ENCODE results near the gene NPBWR2.

NPBWR2 gene, protein sequence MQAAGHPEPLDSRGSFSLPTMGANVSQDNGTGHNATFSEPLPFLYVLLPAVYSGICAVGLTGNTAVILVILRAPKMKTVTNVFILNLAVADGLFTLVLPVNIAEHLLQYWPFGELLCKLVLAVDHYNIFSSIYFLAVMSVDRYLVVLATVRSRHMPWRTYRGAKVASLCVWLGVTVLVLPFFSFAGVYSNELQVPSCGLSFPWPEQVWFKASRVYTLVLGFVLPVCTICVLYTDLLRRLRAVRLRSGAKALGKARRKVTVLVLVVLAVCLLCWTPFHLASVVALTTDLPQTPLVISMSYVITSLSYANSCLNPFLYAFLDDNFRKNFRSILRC

DNA sequence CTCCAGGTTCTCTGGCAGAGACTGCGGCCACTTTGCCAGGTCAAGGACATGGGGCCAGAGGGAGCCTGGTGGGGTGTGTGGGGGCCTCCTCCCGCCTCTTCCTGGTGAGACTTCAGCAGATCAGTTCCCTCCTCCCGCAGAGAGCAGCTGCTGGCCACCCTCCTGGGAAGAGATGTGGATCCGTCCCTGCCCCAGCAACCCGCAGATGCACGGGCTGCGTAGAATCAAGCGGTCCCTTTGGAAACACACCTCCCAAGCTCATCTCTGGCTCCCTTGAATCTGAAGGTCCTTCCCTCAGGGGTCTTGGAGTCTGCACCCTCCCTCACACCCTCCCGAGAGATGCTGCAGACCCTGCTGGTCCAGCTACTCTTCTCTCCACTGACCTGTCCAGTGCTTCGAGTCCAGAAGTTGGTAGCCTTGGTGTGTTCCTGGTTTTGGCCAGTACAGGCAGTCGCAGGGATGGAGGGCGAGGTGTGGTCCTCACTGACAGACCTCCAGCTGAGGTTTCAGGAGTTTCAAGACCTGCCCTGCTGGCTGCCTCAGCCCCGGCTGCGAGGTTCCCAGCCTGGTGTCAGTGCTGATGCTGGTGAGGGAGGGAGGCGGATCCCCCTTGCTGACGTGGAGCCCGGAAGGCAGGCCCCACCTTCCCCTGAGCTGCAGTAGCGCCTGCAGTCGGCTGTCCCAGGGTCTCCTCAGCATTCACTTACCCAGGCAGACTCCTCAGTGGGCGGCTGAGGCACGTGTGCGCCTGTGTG lies at the start of gene NPBWR2:
NPBWR2 (minus strand) TSS at position 585 of the 755 bp plus-strand sequence. CDS start 734 bp downstream, outside the sequence.
- no peak for DNase-seq (ENCODE audit: low read depth)

DNA sequence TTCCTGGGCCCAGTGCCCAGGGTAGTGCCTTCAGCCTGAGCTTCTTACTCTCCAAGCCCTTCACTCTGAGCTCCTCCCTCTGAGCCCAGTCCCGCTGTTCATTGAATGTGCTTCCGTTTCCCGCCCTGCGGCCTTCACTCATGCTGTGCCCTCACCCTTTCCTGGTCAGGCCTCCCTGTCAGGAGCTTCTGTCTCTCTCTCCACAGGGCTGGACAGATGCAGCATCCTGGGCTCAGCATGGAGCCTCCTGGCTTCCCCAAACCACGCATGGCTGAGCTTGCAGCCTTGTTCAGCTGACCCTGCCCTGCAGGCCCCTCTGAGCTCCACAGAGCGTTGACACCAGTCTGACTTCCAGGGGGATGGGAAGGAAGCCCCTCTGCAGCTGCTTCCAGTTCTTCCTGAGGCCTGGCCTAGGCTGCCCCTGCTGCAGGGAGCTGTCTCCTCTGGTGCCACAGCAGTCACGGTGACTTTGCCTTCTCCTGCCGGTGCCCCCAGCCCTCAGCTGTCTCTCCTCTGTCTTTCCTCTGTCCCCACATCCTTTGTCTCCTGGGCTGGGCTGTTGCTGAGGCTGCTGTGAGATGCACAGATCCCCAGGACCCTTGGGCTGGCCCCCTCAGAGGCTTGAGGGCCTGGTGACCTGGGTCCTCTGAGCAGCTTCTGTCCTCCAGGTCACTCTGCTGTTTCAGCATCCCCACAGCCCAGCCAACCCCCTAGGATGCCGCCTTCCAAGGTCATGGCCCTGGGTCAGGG lies 48.9 kb upstream of the NPBWR2 start:
- DNase-seq (ENCODE audit: low read depth) = no peak

DNA sequence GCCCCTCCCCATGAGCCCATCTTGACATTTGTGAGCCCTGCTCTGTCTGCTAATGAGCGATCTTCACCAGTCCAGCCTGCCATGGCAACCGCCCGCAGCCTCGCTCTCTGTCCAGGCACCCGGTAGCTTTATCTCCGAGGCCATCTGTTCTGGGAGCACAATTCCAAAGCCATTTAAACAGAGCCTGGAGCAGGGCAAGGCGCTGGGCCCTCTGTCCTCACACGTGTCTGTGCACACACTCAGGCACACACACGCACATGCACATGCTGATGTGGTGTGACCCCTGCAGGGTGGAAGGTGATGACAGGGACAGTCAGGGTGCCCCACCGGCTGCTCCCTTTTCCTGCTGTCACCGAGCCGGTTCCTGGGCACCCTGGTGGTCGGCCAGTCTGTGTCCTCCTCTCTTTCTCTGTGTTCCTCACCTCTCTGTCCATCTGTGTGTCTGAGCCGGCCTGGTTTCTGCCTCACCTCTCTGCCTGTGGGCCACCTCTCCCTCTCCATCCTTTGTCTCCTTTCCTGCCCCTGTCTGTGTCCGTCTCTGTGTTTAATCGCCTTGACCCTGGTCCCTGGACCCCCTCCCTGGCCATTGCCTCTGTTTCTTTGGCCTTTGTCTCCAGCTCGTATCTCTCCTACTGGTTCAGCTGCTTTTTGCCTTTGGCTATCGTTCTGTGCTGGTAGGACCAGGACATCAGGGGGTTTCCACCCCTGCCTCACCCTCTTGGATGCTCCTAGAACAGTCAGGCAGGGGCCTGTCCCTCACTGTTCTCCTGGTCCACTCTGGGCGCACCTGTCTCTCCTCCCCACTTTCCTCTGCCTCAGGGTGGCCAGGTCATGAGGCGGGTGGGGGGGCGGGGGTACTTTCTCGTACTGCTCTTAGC lies 48.1 kb upstream of the NPBWR2 start:
- no peak for DNase-seq (ENCODE audit: low read depth)

DNA sequence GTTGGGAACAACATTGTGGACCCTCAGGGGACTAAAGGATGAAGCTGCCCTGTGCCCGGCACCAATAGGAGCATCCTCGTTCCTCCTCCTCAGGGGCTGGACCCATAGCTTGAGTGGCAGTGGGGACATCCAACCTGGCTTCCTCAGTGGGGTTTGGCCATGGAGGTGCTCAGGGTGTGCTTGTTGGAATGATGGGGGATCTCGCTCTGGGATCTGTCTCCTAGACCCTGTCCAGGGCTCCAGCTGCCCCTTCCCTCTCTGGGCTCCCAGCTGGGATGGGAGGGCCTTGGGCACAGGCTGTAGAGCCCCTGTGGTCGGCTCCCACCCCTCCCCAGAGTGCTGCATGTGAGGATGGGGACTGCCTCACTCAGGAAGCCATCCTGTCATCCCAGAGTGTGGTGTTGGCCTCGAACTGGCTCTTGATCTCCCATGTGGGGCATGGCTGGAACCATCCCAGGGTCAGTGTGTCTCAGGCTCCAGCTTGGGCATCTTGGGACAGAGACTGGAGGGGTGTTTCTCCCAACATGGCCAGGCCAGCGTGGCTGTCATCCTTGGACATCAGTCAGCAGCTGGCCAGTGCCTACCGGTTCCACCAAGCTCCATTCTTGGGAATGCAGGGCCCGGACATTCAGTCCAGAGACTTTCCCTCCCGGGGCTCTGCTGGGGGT lies 47.4 kb upstream of the NPBWR2 start:
- DNase-seq (ENCODE audit: low read depth) = no peak

DNA sequence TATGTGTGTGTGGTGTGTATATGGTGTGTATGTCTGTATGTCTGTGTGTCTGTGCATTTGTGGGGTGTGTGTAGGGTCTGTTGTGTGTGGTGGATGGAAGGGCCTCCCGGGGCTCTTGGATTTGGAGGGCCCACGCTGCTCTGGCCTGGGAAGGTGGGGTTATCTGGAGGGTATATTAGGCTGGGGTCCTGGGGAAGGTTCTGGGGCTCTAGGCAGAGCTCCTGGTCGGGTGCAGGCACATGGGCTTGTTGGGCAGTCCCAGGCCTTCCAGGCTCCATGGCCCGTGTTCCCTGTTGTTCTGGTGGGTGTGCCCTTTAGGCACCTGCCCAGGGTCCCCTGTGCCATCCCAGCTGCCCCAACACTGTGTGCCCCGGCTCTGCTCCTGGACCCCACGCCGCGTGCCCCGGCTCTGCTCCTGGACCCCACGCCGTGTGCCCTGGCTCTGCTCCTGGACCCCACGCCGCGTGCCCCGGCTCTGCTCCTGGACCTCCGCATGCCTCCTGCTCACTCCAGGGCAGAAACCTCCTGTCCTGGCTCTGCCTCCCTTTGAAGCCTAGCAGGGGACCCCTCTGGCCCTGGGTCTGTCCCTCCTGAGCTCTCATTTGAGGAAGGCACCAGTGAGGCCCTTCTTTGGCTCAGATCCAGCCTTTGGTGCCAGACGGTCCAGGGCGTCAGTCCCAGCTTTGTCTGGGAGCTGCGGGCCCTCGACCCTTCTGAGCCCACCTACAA lies 46.7 kb upstream of the NPBWR2 start:
- no peak for DNase-seq (ENCODE audit: low read depth)

DNA sequence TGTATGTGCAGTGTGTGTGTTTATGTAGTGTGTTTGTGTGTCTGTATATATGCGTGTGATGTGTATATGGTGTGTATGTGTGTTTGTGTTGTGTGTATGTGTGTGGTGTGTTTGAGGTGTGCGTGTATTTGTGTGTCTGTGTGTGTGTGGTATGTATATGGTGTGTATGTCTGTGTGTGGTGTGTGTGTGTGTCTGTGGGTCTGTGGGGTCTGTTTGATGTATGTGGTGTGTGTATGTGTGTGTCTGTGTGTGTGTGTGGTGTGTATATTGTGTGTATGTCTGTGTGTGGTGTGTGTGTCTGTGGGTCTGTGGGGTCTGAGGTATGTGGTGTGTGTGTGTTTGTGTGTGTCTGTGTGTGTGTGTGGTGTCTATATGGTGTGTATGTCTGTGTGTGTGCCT lies 46.0 kb upstream of the NPBWR2 start:
- DNase-seq (ENCODE audit: low read depth) = no peak

DNA sequence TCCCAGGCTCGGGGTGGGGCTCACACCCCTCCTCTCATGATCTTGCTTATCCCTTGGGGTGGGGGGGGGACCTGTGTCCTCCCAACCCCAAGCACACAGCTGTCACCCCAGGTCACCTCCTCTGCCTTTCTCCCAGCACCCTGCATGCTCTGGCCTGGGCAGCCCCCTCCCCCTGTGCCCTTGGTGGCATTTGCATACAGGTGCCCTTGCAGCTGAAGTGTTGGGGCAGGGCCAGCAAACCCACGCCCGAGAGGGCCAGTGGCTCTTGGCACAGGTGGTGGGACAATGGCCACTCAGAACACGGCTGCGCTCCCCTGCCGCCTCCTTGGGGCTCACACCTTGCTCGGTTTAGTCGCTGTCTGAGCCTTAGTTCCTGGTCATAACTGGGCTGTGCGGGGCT lies 45.5 kb upstream of the NPBWR2 start:
- DNase-seq (ENCODE audit: low read depth) = no peak

DNA sequence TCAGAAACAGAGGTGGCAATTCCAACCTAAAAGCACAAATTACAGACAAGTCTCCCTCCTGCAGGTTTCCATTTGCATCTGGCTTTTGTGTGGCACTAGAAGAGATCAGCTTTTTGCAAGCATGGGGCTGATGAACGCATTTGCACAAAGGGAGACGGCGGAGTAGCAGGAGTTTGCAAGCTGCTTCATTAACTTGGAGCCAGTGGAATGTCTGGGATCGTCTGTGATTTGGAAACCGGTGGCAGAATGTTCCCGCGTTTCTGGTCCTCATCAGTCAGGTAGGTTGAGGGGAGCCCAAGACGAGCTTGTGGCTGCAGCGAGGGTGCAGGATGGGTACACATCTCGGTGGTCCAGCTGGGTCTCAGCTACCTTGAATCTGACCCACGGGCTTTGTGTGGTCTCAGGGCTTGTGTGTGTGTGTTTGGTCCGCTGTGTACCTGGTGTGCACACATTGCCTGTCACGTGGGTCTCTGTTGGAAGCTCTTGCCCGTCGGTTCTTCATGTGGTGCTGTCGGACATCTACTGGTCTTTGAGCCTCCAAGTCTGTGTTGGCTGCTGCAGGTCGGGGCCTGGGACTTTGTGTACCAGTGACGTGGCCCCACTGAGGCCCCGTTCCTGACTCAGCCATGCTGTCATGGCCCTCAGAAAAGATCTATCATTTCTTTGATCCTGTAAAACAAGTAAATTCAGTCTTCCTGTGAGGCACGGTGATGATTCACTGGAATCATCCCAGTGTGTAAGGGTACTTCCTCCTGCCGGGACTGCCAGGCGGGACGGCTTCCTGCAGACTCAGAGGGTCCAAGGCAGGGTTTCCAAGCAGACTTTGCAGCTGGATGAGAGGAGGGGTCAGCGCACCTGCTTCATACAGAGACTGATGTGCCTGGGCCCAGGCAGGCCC lies 44.5 kb upstream of the NPBWR2 start:
- no peak for DNase-seq (ENCODE audit: low read depth)

DNA sequence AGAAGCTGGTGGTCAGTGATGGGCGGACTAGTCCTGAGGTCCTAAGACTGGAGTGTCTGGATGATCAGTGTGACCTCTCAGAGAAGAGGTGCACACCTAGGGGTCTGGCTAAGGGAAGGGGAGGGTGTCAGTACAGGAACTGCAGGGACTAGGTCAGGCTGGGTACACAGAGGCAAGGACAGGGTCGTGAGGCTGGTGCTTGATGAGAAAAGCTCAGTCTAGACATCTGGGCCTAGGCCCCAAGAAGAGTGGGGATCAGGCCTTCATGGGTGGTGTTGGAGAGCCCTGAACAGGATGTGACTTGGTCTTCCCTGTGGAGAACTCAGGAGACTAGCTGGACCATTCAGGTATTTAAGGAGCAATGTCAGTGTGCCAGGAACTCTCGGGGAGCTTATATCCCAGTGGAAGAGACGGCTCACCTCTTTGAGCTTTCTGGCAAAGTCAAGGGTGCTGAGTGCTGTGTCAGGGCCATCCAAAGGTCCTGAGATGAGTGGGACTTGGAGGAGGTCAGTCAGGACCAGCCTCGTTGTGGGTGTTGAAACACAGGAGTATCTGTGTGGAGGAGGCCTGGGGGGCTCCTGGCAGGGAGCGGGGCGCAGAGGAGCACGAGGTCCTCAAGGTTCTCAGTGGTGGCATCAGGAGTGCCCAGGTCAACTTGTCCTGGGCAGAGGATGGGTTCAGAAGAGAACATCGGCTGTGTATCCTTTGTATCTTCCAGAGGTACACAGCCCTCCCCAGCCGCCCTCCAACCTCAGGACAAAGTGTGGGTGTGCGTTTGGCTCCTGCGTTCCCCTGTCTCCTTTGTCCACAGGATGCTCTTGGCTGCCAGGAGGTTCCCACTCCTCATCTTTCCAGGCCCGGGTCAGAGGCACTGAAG lies 43.6 kb upstream of the NPBWR2 start:
- no peak for DNase-seq (ENCODE audit: low read depth)

DNA sequence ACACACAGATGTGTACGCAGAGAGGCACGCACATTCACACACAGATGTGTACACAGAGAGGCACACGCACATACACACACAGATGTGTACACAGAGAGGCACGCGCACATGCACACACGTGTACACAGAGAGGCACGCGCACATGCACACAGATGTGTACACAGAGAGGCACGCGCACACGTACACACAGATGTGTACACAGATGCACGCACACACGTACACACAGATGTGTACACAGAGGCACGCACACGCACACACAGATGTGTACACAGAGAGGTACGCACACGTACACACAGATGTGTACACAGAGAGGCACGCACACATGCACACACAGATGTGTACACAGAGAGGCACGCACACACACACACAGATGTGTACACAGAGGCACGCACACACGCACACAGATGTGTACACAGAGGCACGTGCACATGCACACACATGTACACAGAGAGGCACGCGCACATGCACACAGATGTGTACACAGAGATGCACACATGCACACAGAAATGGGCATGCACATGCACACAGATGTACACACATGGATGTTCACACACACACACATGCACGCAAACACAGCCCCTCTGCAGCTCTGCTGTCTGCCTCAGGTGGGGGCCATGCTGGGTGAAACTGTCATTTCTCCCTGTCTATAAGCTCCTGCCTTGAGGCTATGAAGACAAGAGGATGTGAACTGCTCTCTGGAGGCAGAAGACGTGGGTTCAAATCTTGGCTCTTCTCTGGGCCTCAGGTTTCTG lies 42.6 kb upstream of the NPBWR2 start:
- no peak for DNase-seq (ENCODE audit: low read depth)

DNA sequence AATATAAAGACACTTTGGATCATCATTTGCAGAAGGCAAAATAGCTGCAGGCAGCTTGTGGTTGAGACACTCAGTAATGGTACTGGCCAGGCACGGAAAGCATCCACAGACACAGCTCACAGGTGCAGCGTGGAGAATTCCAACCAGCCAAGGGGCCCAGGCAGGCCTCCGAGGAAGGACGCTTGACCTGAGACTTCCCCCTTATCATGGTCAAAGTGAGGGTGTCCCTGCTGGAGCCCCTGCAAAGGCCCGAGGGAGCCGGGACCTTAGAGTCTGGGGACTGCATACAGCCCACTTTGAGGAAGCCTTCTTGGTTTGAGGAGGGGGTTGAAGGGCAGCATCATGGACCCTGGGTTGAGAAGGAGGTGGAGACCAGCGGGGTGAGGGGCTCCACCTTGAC lies 41.8 kb upstream of the NPBWR2 start:
- no peak for DNase-seq (ENCODE audit: low read depth)

DNA sequence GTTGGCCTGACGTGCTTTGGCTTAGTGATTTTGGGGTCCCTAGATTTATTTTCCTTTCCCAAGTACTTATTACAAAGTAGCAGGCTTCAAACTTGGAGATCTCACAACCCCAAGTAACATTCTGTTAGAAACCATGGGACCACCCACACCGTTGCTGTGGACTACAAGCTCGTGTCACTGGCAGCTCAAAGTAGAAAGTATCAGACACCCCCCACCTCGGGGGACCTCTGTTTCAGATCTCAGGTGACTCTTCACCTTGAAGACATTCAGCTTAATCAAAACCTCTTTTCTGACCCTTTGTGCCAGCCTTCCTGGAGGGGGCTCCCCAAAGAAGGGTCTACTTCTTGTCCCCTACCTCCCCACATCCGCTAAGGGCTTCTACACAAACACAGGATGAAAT lies 41.2 kb upstream of the NPBWR2 start:
- DNase-seq (ENCODE audit: low read depth) = no peak

DNA sequence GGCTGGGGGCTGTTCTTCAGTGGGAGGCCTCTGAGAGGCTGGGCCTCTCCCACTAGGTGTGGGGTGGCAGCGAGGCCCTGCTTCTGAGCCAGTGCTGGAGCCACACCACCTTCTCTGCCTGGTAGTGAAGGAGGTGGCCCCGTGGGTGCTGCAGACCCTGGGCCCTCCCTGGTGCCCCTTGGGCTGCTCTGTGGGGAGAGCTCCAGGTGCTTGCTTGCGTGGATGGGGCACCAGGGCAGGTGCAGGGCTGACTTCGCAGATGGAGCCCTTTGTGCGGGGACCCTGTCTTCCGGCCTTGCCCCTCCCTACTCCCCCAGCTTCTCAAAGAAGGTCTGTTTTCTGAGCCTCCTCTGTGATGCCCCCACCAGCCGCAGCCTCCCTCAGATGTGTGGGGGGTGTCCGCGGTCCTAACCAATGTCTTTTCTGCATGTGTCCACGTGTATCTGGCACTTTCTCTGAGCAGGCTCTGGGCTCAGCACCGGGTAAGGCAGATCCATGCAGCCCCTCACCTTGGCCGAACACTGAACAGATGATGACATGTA lies 39.6 kb upstream of the NPBWR2 start:
- no peak for DNase-seq (ENCODE audit: low read depth)

DNA sequence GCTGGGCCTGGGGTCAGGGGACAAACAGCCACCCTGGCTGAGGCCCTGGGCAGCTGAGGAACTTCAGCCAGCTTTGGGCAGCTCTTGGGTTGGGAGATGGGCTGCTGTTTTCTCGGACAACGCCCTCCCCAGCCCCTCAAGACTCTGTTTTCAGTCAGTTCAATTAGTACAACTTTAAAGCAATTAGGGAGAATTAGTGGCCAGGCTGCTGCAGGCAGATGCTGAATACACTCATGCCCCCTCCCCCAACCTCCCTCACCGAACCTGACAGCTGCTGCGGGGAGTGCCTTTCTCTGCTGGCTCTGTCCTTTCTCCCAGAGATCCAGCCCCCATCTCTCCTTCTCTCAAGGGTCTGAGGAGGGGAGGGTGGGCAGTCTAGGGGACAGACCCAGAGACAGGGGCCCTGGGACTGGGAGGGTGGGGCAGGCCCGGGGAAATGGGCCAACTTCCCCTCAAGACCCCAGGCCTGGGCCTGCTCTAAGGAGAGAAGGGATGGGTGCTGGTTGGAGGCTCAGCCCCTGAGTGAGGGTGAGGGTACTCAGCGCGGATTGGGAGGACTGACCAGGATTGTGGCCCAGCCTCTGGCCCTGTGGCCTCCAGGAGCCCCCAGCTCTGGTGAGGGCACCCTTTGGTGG lies 39.1 kb upstream of the NPBWR2 start:
- DNase-seq (ENCODE audit: low read depth) = no peak

DNA sequence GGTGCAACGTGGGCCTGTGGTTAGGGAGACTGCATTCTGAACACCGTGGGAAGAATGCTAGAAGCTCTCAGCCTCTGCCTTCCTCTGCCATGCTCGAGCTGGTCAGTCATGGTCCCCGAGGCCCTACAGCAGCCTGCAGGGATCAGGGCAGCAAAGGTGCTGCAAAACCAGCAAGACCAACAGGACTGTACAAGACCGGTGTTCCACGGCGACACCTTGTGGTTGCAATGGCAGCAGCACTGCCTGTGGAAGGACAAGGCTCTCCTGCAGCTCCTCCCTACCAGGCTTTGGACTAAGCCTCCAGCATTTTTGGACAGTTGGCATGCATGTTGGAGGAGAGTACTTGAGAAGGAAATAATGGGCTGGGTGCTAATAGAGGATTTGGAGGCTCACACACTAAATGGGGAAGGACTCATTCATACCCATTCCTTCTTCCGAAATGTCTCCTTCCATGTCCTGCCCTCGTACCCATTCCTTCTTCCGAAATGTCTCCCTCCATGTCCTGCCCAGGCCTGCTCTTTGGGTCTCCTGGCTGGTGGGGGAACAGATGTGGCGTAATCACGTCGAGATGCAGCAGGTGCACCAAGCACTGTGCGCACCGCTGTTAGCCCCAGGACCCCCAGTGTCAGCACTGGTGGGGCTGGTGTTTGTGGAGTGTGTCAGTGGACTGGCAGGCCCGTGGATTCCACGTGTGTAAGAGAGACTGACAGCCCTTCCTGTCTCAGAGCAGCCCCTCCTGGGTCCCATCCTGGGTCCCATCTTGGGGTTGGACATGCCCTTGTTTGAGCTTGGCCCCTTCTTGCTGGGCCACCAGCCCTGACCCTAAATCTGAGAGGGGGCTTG lies 38.3 kb upstream of the NPBWR2 start:
- no peak for DNase-seq (ENCODE audit: low read depth)
